HG02885 (cell line): ENCODE data around the gene CREG2.

ENCODE experiments used
- ATAC-seq: cut with Tn5 transposase; IDR thresholded peaks from one replicate; pipeline ENCODE4 v1.9.1; 2021; ENCODE audit warnings: mild to moderate bottlenecking; ENCODE audit not compliant: unreplicated experiment, poor library complexity

The CREG2 gene

GRCh38 chr2:101310834-101311695, 76.2 kb downstream of the CREG2 start:
- ATAC-seq: no peak

GRCh38 chr2:101310090-101310833, 77.0 kb downstream of the CREG2 start:
- no peak for ATAC-seq

- ATAC-seq: peak; percentile 70
Measured at GRCh38 chr2:101308432-101309210, 78.7 kb downstream of the CREG2 start, which contains the start of gene RNF149. RNF149 (minus strand) TSS chr2:101308701; CDS start chr2:101308588, 113 bp downstream.

GRCh38 chr2:101307950-101308431, 79.3 kb downstream of the CREG2 start:
- ATAC-seq: peak; percentile 12

GRCh38 chr2:101307503-101307902, 79.8 kb downstream of the CREG2 start:
- ATAC-seq: no peak

GRCh38 chr2:101306410-101306809, 80.9 kb downstream of the CREG2 start:
- ATAC-seq: peak; percentile 7

- no peak for ATAC-seq
Measured at GRCh38 chr2:101305492-101306078, 81.7 kb downstream of the CREG2 start.

GRCh38 chr2:101305035-101305434, 82.3 kb downstream of the CREG2 start:
- ATAC-seq: no peak

- ATAC-seq: no peak
Measured at GRCh38 chr2:101303688-101304087, 83.6 kb downstream of the CREG2 start.

GRCh38 chr2:101302016-101302415, 85.3 kb downstream of the CREG2 start:
- ATAC-seq: no peak

GRCh38 chr2:101300836-101301235, 86.5 kb downstream of the CREG2 start:
- no peak for ATAC-seq

- ATAC-seq: no peak
Measured at GRCh38 chr2:101300164-101300563, 87.1 kb downstream of the CREG2 start.

- no peak for ATAC-seq
Measured at GRCh38 chr2:101299604-101300003, 87.7 kb downstream of the CREG2 start.

- no peak for ATAC-seq
Measured at GRCh38 chr2:101297383-101297782, 89.9 kb downstream of the CREG2 start.

- ATAC-seq: no peak
Measured at GRCh38 chr2:101296371-101296770, 90.9 kb downstream of the CREG2 start.

- no peak for ATAC-seq
Measured at GRCh38 chr2:101295895-101296294, 91.4 kb downstream of the CREG2 start.
